ENCODE data around the gene BCORL1. TPM values are rescaled to one million over a fixed set of nuclear protein-coding genes. Genes with fewer than 3 reads are reported as not detected.

BCORL1 gene
- total and polyA plus RNA-seq, 2 of the 8 experiments (the other 6 are each of a cell fraction or from before 2014, with no cell fraction given), result 1.4 to 6.2 TPM

GRCh38 chrX:129968968-129969367 is 13.5 kb upstream of the BCORL1 start:
- H4K20me1 ChIP-seq (replicated peaks in 1 of 2; ENCODE audit: control insufficient read depth in 1 of 2, insufficient read depth in 2 of 2, low read length in 2 of 2), result no peaks in the 10 kb centered on the region
- no peak for FAIRE-seq

More at GRCh38 chrX:129968968-129969367, 13.5 kb upstream of the BCORL1 start:
- H3K27me3 ChIP-seq (replicated peaks in 1 of 4; ENCODE audit: control insufficient read depth in 3 of 4, extremely low read depth in 1 of 4, insufficient read depth in 3 of 4, low read length in 3 of 4), result 0 out of 7 replicates have a peak, but pooled peaks cover 0 to 2% (median 0%) of the 10 kb centered on the region in 4 experiments
- H3K9me3 ChIP-seq (ENCODE audit: insufficient read depth in 2 of 2, low read depth in 1 of 2, low read length in 1 of 2), result no peaks in the 10 kb centered on the region
- no peak overlapping the region for H2BK15ac ChIP-seq (ENCODE audit: low read length)
- no peaks in the 10 kb centered on the region for H3K23me2 ChIP-seq (ENCODE audit: low read depth, low read length)
- H2AK5ac ChIP-seq (ENCODE audit: low read depth, low read length), result no peak overlapping the region
- H4K8ac ChIP-seq (ENCODE audit: extremely low read depth, insufficient read depth, low read length), result no peak overlapping the region
- H4K5ac ChIP-seq (ENCODE audit: insufficient read length, low read depth, low read length), result no peak overlapping the region
- H3K36me3 ChIP-seq (ENCODE audit: control insufficient read depth in 2 of 4, insufficient read depth in 4 of 4, low read length in 3 of 4), result no peaks in the 10 kb centered on the region
- no peak overlapping the region for H2AFZ ChIP-seq (ENCODE audit: low read length)
- H4K91ac ChIP-seq (replicated peaks; ENCODE audit: insufficient read length, low read length), result no peak overlapping the region
- no peak overlapping the region for H3K14ac ChIP-seq (ENCODE audit: insufficient read length)
- H3K9ac ChIP-seq (replicated peaks in 1 of 4; ENCODE audit: extremely low read depth in 1 of 4, low read depth in 3 of 4, low read length in 3 of 4), result no peak overlapping the region
- H3K27ac ChIP-seq (ENCODE audit: low read depth, low read length), result no peak overlapping the region
- no peaks in the 10 kb centered on the region for H3K79me1 ChIP-seq (ENCODE audit: low read depth, low read length)
- TF ChIP-seq KDM4A (IDR thresholded peaks at IDR 0.05; ENCODE audit: low read depth, low read length, severe bottlenecking) (no peak), RNF2 (IDR thresholded peaks at IDR 0.05; ENCODE audit: borderline replicate concordance, low read depth, low read length, missing control alignments, poor library complexity, severe bottlenecking) (no peak), JUN (IDR thresholded peaks at IDR 0.05; ENCODE audit: low read depth, low read length) (no peak), NANOG (IDR thresholded peaks at IDR 0.05; ENCODE audit: insufficient read depth, low read depth, low read length, poor library complexity, severe bottlenecking) (no peak), SIX5 (IDR thresholded peaks at IDR 0.05; ENCODE audit: low read depth, low read length) (no peak), ASH2L (IDR thresholded peaks at IDR 0.05; ENCODE audit: low read length) (no peak), CEBPB (IDR thresholded peaks at IDR 0.05; ENCODE audit: low read depth, low read length) (no peak), CTBP2 (IDR thresholded peaks at IDR 0.05; ENCODE audit: borderline replicate concordance, insufficient read depth, insufficient read length, low read length) (no peak), TEAD4 (IDR thresholded peaks at IDR 0.05; ENCODE audit: low read depth, low read length) (no peak), BACH1 (IDR thresholded peaks at IDR 0.05; ENCODE audit: low read length) (no peak), ZNF274 (IDR thresholded peaks at IDR 0.05; ENCODE audit: borderline replicate concordance, extremely low read depth, low read length) (no peak), POLR2AphosphoS5 (IDR thresholded peaks at IDR 0.05; ENCODE audit: low read depth, low read length) (no peak)
- H2BK20ac ChIP-seq (ENCODE audit: low read length), result no peak overlapping the region
- WGBS, 2 experiments (ENCODE audit: extremely low coverage in 1 of 2, insufficient coverage in 1 of 2, insufficient read length in 1 of 2, insufficient replicate concordance in 2 of 2, low coverage in 1 of 2, low lambda C conversion rate in 2 of 2, missing lambda C conversion rate in 1 of 2), result 90% methylated on average over 2 of the region's 3 CpGs; no CpG with 5 or more reads in 1 of the 2 experiments
- no peak overlapping the region for H3K23ac ChIP-seq (ENCODE audit: insufficient read length)
- DNase-seq (ENCODE audit: low read depth in 1 of 2, low spot score in 2 of 2), result no peak
- H3K4me2 ChIP-seq (ENCODE audit: insufficient read depth in 1 of 2, low read depth in 2 of 2, low read length in 2 of 2), result no peak overlapping the region
- no peak overlapping the region for H3K4me3 ChIP-seq (ENCODE audit: extremely low read depth in 1 of 4, insufficient read depth in 2 of 4, low read depth in 3 of 4, low read length in 4 of 4)
- H3K56ac ChIP-seq (replicated peaks; ENCODE audit: insufficient read length, low read depth, low read length), result no peak overlapping the region
- no peak overlapping the region for H3K4ac ChIP-seq (replicated peaks; ENCODE audit: insufficient read length, low read depth, low read length)
- POLR2A ChIA-PET (ENCODE audit: partially characterized antibody), result no interaction called here
- no peaks in the 10 kb centered on the region for H3K4me1 ChIP-seq (replicated peaks in 1 of 4; ENCODE audit: control insufficient read depth in 3 of 4, insufficient read depth in 4 of 4, low read length in 3 of 4)
- H2BK120ac ChIP-seq (replicated peaks; ENCODE audit: low read depth, low read length), result no peak overlapping the region
- H3K79me2 ChIP-seq (ENCODE audit: control insufficient read depth in 1 of 2, insufficient read depth in 2 of 2, low read length in 2 of 2), result no peaks in the 10 kb centered on the region
- H2BK5ac ChIP-seq (ENCODE audit: low read depth, low read length), result no peak overlapping the region
- H2BK12ac ChIP-seq (ENCODE audit: low read depth, low read length), result no peak overlapping the region
- CTCF ChIA-PET (ENCODE audit: partially characterized antibody), result interaction anchor here (0.6 kb wide), 1 partner anchor 29 kb away, joined by 3 read pairs; no protein-coding TSS in a partner anchor
- H3K18ac ChIP-seq (ENCODE audit: extremely low read depth, low read length), result no peak overlapping the region
